H1 (cell line): ENCODE results near the gene HMGN3. TPM values are rescaled to one million over a fixed set of nuclear protein-coding genes. Genes with fewer than 3 reads are reported as not detected.

Source experiments
- CTCF ChIA-PET: fragments of 300-600 bp; sonication (Branson Sonifier 250); formaldehyde crosslinking; loops from one replicate; lab custom pipeline; 2021; ENCODE audit not compliant: partially characterized antibody; lab: Charles Lee
- POLR2A ChIA-PET: fragments of 300-600 bp; sonication (Branson Sonifier 250); formaldehyde crosslinking; loops from one replicate; lab custom pipeline; 2021; ENCODE audit warnings: inconsistent platforms; ENCODE audit not compliant: partially characterized antibody; lab: Charles Lee
- DNase-seq, 2 experiments: peaks; one replicate each; pipeline versions ENCODE4 v3.0.0 to v3.0.0-alpha.2; 2010 to 2022; ENCODE audit warnings: low spot score in 2 of 2, low read depth in 1 of 2, mixed read lengths in 1 of 2
- FAIRE-seq: peaks from 2 replicates; lab custom pipeline; 2011; peaks lifted over from hg19 to GRCh38; lab: Jason Lieb, UNC
- H2AFZ ChIP-seq: 2 replicates; pipeline ENCODE4 v1.8.1; 2012; ENCODE audit warnings: low read length, inconsistent platforms
- H2AK5ac ChIP-seq: 2 replicates; pipeline ENCODE4 v1.6.1; 2013; ENCODE audit warnings: low read depth, low read length
- H2BK120ac ChIP-seq: replicated peaks from 2 replicates; pipeline ENCODE3; 2013; ENCODE audit warnings: low read depth, low read length, inconsistent platforms
- H2BK12ac ChIP-seq: 2 replicates; pipeline ENCODE4 v1.6.1; 2013; ENCODE audit warnings: low read depth, low read length
- H2BK15ac ChIP-seq: 2 replicates; pipeline ENCODE4 v1.6.1; 2013; ENCODE audit warnings: low read length
- H2BK20ac ChIP-seq: 2 replicates; pipeline ENCODE4 v1.6.1; 2013; ENCODE audit warnings: low read length
- H2BK5ac ChIP-seq: 2 replicates; pipeline ENCODE4 v1.6.1; 2013; ENCODE audit warnings: low read depth, low read length
- H3K14ac ChIP-seq: 2 replicates; pipeline ENCODE4 v1.6.1; 2013; ENCODE audit warnings: inconsistent platforms; ENCODE audit not compliant: insufficient read length
- H3K18ac ChIP-seq: 2 replicates; pipeline ENCODE4 v1.6.1; 2013; ENCODE audit warnings: low read length; ENCODE audit errors: extremely low read depth
- H3K23ac ChIP-seq: 2 replicates; pipeline ENCODE4 v1.6.1; 2013; ENCODE audit warnings: inconsistent platforms; ENCODE audit not compliant: insufficient read length
- H3K23me2 ChIP-seq: 2 replicates; pipeline ENCODE4 v1.6.1; 2013; ENCODE audit warnings: low read depth, low read length
- H3K27ac ChIP-seq: 2 replicates; pipeline ENCODE4 v1.6.1; 2011; ENCODE audit warnings: low read depth, low read length, inconsistent platforms
- H3K27me3 ChIP-seq, 4 experiments: replicated peaks in 1 of 4; 1 replicate in 1 of 4; 2 replicates in 3 of 4; pipeline versions ENCODE4 v1.6.1 to v1.8.1; 2011 to 2013; ENCODE audit warnings: low read length in 3 of 4, mild to moderate bottlenecking in 3 of 4, inconsistent platforms in 2 of 4, mixed read lengths in 2 of 4, moderate library complexity in 1 of 4; ENCODE audit not compliant: control insufficient read depth in 3 of 4, insufficient read depth in 3 of 4; ENCODE audit errors: extremely low read depth in 1 of 4
- H3K36me3 ChIP-seq, 4 experiments: 2 replicates each; pipeline versions ENCODE4 v1.6.1 to v1.8.1; 2011 to 2013; ENCODE audit warnings: mild to moderate bottlenecking in 4 of 4, low read length in 3 of 4, moderate library complexity in 2 of 4, control low read depth in 1 of 4, inconsistent platforms in 1 of 4; ENCODE audit not compliant: insufficient read depth in 4 of 4, control insufficient read depth in 2 of 4
- H3K4ac ChIP-seq: replicated peaks from 2 replicates; pipeline ENCODE3; 2013; ENCODE audit warnings: low read length, low read depth, mixed read lengths, inconsistent platforms; ENCODE audit not compliant: insufficient read length
- H3K4me1 ChIP-seq, 4 experiments: replicated peaks in 1 of 4; 1 replicate in 1 of 4; 2 replicates in 3 of 4; pipeline versions ENCODE4 v1.6.1 to v1.8.1; 2011 to 2013; ENCODE audit warnings: low read length in 3 of 4, inconsistent platforms in 2 of 4, mixed read lengths in 1 of 4; ENCODE audit not compliant: insufficient read depth in 4 of 4, control insufficient read depth in 3 of 4
- H3K4me2 ChIP-seq, 2 experiments: 2 replicates each; pipeline versions ENCODE4 v1.6.1 to v1.8.1; 2011 to 2013; ENCODE audit warnings: low read depth in 2 of 2, low read length in 2 of 2, control low read depth in 1 of 2, inconsistent platforms in 1 of 2, mild to moderate bottlenecking in 1 of 2; ENCODE audit not compliant: insufficient read depth in 1 of 2
- H3K4me3 ChIP-seq, 4 experiments: fragments of 200-600, 300-600 bp in 1 of 4; sonication (generic), shearing (Covaris generic), sonication (Bioruptor Twin) in 1 of 4; 2 replicates each; pipeline versions ENCODE4 v1.5.1 to v1.8.1; 2011 to 2016; ENCODE audit warnings: low read length in 4 of 4, low read depth in 3 of 4, control low read depth in 2 of 4, inconsistent platforms in 2 of 4, mild to moderate bottlenecking in 2 of 4, mixed read lengths in 1 of 4, moderate library complexity in 1 of 4; ENCODE audit not compliant: insufficient read depth in 2 of 4; ENCODE audit errors: extremely low read depth in 1 of 4
- H3K56ac ChIP-seq: replicated peaks from 2 replicates; pipeline ENCODE3; 2013; ENCODE audit warnings: low read depth, mild to moderate bottlenecking, mixed read lengths, low read length, inconsistent platforms; ENCODE audit not compliant: insufficient read length
- H3K79me1 ChIP-seq: 2 replicates; pipeline ENCODE4 v1.6.1; 2013; ENCODE audit warnings: low read depth, low read length, control low read depth
- H3K79me2 ChIP-seq, 2 experiments: 2 replicates each; pipeline versions ENCODE4 v1.6.1 to v1.8.1; 2012 to 2013; ENCODE audit warnings: low read length in 2 of 2, mild to moderate bottlenecking in 2 of 2, inconsistent platforms in 1 of 2; ENCODE audit not compliant: insufficient read depth in 2 of 2, control insufficient read depth in 1 of 2
- H3K9ac ChIP-seq, 4 experiments: replicated peaks in 1 of 4; 1 replicate in 1 of 4; 2 replicates in 3 of 4; pipeline versions ENCODE4 v1.6.1 to v1.8.1; 2011 to 2013; ENCODE audit warnings: low read depth in 3 of 4, low read length in 3 of 4, control low read depth in 2 of 4, mild to moderate bottlenecking in 2 of 4, moderate library complexity in 2 of 4, inconsistent platforms in 1 of 4; ENCODE audit errors: extremely low read depth in 1 of 4
- H3K9me3 ChIP-seq, 2 experiments: 2 replicates each; pipeline versions ENCODE4 v1.6.1 to v1.8.1; 2012 to 2013; ENCODE audit warnings: mild to moderate bottlenecking in 2 of 2, moderate library complexity in 2 of 2, control low read depth in 1 of 2, inconsistent platforms in 1 of 2, low read depth in 1 of 2, low read length in 1 of 2, mixed read lengths in 1 of 2; ENCODE audit not compliant: insufficient read depth in 2 of 2
- H4K20me1 ChIP-seq, 2 experiments: replicated peaks in 1 of 2; 2 replicates each; pipeline versions ENCODE3 to v1.8.1; 2011 to 2013; ENCODE audit warnings: inconsistent platforms in 2 of 2, low read length in 2 of 2, mild to moderate bottlenecking in 1 of 2; ENCODE audit not compliant: insufficient read depth in 2 of 2, control insufficient read depth in 1 of 2
- H4K5ac ChIP-seq: 2 replicates; pipeline ENCODE4 v1.6.1; 2013; ENCODE audit warnings: low read length, low read depth, mixed read lengths, inconsistent platforms; ENCODE audit not compliant: insufficient read length
- H4K8ac ChIP-seq: 2 replicates; pipeline ENCODE4 v1.8.0; 2013; ENCODE audit warnings: mild to moderate bottlenecking, moderate library complexity, low read length, inconsistent platforms; ENCODE audit not compliant: insufficient read depth; ENCODE audit errors: extremely low read depth
- H4K91ac ChIP-seq: replicated peaks from 2 replicates; pipeline ENCODE3; 2013; ENCODE audit warnings: low read length, mixed read lengths, inconsistent platforms; ENCODE audit not compliant: insufficient read length
- CREB1 ChIP-seq: IDR thresholded peaks from 2 replicates; pipeline ENCODE4 v1.6.1; 2012; ENCODE audit warnings: inconsistent platforms
- EP300 ChIP-seq, 2 experiments: IDR thresholded peaks; 1 replicate in 1 of 2; 2 replicates in 1 of 2; pipeline ENCODE4 v1.6.1; 2011 to 2012; ENCODE audit warnings: low read depth in 2 of 2, low read length in 2 of 2, mild to moderate bottlenecking in 2 of 2, borderline replicate concordance in 1 of 2, inconsistent platforms in 1 of 2, moderate library complexity in 1 of 2
- HDAC6 ChIP-seq: IDR thresholded peaks from one replicate; pipeline ENCODE4 v1.7.1; 2012; ENCODE audit warnings: low read depth, mild to moderate bottlenecking, inconsistent platforms, low read length, moderate library complexity
- TBP ChIP-seq: IDR thresholded peaks from 2 replicates; pipeline ENCODE4 v1.6.1; 2011; ENCODE audit warnings: low read depth, low read length, improper control_type of control experiment
- WGBS, 2 experiments: shearing (Covaris generic) in 1 of 2; methylation state at CpG; one replicate each; pipeline versions ENCODE4 v1.1.6 to v1.1.7; 2013 to 2015; ENCODE audit warnings: low lambda C conversion rate in 2 of 2, mixed read lengths in 2 of 2, inconsistent platforms in 1 of 2, low coverage in 1 of 2, missing lambda C conversion rate in 1 of 2; ENCODE audit not compliant: insufficient replicate concordance in 2 of 2, insufficient coverage in 1 of 2, insufficient read length in 1 of 2; ENCODE audit errors: extremely low coverage in 1 of 2, missing lambda C conversion rate in 1 of 2; 5-methylcytosine and 5-hydroxymethylcytosine counted together
- polyA plus RNA-seq, 7 experiments: library from polyadenylated mRNA; depleted of rRNA in 3 of 7; stranded (reverse) in 5 of 7; unstranded in 2 of 7; fragments of >200 nt in 5 of 7; fragments of 200-250 nt in 2 of 7; gene quantifications; 1 replicate in 5 of 7; 2 replicates in 1 of 7; 4 replicates in 1 of 7; pipeline versions ENCODE4 v1.2.1 to v1.2.3, GENCODE V29; 2011 to 2013; ENCODE audit warnings: missing spikeins in 2 of 7, mixed read lengths in 2 of 7
- total RNA-seq: library from RNA; stranded (reverse); fragmentation: NEBNext Ultra II Directional; extraction: Animal tissue kit (Norgen Biotek cat#: 25700); gene quantifications from 2 replicates; pipeline ENCODE4 v1.2.1, GENCODE V29; 2021
- TF ChIP-seq, protein P1 (sequence below): IDR thresholded peaks from 2 replicates; pipeline ENCODE4 v1.6.1; 2012; ENCODE audit warnings: inconsistent platforms

The HMGN3 gene
- total and polyA plus RNA-seq, 2 of the 8 experiments (the other 6 are each of a cell fraction or from before 2014, with no cell fraction given) = 84.4 to 167 TPM

DNA sequence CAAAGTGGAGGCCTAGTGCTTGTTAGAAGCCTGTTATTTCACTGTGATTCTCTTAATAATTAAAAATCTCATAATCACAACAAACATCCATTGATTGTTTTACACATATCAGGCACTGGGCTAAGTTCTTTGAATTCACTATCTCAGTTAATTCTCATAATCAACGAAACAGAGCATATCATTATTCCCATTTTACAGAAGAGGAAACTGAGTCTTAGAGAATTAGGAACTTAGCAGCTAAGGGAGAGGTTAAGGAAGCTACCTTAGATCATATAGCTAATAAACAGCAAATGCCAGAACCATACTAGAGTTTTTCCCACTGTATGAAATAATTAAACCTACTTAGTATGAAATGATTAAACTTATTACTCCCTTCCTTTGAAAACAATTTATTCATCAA is 7.0 kb downstream of the HMGN3 start:
- H3K23ac ChIP-seq = no peak overlapping the region
- CTCF ChIA-PET = no interaction called here
- H4K8ac ChIP-seq = no peak overlapping the region
- 94% methylated on average over 1 of the region's 1 CpG; no CpG with 5 or more reads in 1 of the 2 experiments for WGBS, 2 experiments
- H3K27me3 ChIP-seq = no peaks in the 10 kb centered on the region
- H3K14ac ChIP-seq = no peak overlapping the region
- H3K4me3 ChIP-seq = no peak overlapping the region
- no peak for DNase-seq
- H3K4me2 ChIP-seq = no peak overlapping the region
- H3K27ac ChIP-seq = no peak overlapping the region
- no peak overlapping the region for H4K91ac ChIP-seq
- no peak overlapping the region for H3K56ac ChIP-seq
- no peaks in the 10 kb centered on the region for H3K9me3 ChIP-seq
- H2BK5ac ChIP-seq = no peak overlapping the region
- H2AFZ ChIP-seq = no peak overlapping the region
- peaks cover 0 to 4% (median 1%) of the 10 kb centered on the region in 4 experiments; a peak in 2 of 8 replicates for H3K36me3 ChIP-seq
- no peak overlapping the region for H3K4ac ChIP-seq
- POLR2A ChIA-PET = no interaction called here
- H3K79me2 ChIP-seq = peaks cover 8 to 99% of the 10 kb centered on the region in 2 experiments; a peak in 3 of 4 replicates
- H3K23me2 ChIP-seq = no peaks in the 10 kb centered on the region
- H3K79me1 ChIP-seq = no peaks in the 10 kb centered on the region; the same call in 1 of the 2 replicates
- H2BK20ac ChIP-seq = no peak overlapping the region
- no peak overlapping the region for H3K18ac ChIP-seq
- H2AK5ac ChIP-seq = no peak overlapping the region
- peaks cover 6% of the 10 kb centered on the region in 2 experiments for H4K20me1 ChIP-seq
- no peak overlapping the region for H3K9ac ChIP-seq
- no peak overlapping the region for H2BK15ac ChIP-seq
- no peak for TF ChIP-seq CREB1
- TF ChIP-seq HDAC6 = no peak
- TF ChIP-seq, protein P1, sequence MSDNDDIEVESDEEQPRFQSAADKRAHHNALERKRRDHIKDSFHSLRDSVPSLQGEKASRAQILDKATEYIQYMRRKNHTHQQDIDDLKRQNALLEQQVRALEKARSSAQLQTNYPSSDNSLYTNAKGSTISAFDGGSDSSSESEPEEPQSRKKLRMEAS = no peak
- TF ChIP-seq TBP = no peak
- TF ChIP-seq EP300 (IDR thresholded peaks at IDR 0.05; ENCODE audit: borderline replicate concordance in 1 of 2, low read depth in 2 of 2, low read length in 2 of 2) = no peak
- TF ChIP-seq, all 59 proteins: peak for 0
- Histone ChIP-seq H2BK120ac (no peak overlapping the region), H2BK12ac (no peak overlapping the region), H4K5ac (no peak overlapping the region), H3K4me1 (peaks cover 0 to 3% (median 0%) of the 10 kb centered on the region in 4 experiments; a peak in 3 of 7 replicates)
- no peak for FAIRE-seq
